Measurements from ENCODE around the gene MDP1.

The MDP1 gene

GRCh38 chr14:24181371-24182077, 34.3 kb downstream of the MDP1 start:
- no peak for DNase-seq (ENCODE audit: low read depth, low spot score)

DNA sequence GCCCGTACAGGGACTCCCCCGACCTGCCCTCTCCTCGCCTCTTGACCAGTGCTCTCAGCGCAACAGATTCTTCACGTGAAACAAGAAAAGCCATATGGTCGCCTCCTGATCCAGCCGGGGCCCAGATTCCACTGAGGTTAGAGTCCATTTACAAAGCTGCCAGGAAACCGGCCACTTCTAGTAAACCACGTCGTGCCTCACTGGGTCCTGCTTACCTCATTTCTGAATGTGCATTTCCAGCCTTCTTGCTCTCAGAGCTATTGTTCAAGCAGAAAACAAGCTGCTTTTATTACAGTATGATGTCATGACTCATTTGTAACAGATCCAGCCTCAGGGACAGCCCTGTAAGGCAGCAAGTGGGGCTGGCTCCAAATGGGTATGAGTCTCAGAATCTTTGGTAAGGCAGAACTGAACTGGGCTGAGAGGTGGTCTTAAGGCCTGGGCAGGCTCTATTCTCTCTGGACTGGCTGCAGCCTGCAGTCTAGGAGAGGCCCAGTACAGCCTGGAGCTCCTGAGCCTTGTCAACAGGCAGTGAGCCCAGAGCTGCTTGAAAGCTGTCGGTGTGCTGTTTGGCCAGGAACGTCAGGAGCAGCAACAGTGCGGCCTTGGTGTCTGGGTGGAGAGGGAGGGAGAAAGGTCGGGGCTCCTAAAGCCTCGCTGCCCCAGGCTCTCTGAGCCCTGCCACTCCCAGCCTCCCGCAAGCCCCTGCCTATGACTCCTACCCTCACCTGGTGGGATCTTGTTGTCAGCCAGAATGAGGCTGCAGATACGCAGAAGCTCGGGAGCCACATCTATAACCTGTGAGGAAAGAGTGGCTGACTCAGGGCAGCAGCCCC, 35.7 kb downstream of the MDP1 start:
- no peak for DNase-seq (ENCODE audit: low read depth, low spot score)

DNA sequence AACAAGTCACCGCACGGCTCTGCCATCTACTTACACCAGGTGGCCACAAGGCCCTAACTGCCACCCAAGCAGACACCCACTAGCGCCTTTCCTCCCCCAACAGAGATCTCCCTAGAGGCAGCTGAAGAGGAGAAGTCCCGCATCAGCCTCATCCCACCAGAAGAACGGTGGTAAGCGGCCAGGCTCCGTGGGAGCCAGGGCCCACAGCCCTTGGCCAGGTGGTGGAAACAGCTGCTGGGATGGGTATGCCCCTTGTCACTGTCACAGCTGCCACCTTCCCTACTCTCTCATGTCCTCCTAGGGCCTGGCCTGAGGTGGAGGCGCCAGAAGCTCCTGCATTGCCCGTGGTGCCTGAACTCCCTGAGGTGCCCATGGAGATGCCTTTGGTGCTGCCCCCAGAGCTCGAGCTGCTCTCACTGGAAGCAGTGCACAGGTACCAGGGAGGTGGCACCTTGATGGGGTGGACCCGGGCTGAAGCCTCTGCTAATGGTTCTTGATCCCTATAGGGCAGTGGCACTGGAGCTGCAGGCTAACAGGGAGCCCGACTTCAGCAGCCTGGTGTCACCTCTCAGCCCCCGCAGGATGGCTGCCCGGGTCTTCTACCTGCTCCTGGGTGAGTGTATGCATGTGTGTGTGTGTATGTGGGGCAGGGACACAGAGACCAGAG, 36.4 kb downstream of the MDP1 start:
- DNase-seq (ENCODE audit: low read depth, low spot score): no peak

DNA sequence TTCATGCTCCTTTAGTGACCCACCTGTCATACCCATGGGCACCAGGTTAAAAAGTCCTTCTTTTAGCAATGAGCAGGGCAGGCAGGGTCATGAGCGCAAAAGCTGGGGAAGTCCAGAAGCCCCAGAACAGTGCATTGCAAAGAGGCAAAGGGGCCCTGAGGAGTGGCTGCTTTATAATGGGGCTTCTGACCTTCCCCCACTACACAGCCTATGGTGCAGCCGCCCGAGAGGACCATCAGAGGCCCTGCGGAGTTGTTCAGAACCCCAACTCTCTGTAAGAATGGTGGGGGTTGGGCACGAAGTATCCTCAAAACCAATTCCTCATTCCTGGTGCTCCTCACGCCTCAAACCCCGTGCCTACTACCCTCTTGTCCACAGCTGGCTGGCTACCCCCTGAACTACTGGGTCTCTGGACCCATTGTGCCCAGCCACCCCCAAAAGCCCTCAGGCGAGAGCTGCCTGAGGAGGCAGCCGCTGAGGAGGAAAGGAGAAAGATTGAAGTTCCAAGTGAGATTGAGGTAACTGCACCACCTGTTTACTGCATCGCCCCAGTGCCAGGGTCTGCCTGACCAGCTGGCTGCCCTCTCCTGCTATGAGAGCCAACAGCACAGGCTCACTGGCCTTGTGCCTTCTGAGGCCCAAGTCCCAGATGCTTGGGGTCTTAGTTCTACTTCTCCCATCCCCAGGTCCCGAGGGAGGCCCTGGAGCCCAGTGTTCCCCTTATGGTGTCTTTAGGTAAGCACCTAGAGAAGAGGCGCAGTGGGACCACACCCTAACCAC, 37.3 kb downstream of the MDP1 start:
- no peak for DNase-seq (ENCODE audit: low read depth, low spot score)

- no peak for DNase-seq (ENCODE audit: low read depth, low spot score)
Measured at GRCh38 chr14:24177891-24178290, 38.0 kb downstream of the MDP1 start.

DNA sequence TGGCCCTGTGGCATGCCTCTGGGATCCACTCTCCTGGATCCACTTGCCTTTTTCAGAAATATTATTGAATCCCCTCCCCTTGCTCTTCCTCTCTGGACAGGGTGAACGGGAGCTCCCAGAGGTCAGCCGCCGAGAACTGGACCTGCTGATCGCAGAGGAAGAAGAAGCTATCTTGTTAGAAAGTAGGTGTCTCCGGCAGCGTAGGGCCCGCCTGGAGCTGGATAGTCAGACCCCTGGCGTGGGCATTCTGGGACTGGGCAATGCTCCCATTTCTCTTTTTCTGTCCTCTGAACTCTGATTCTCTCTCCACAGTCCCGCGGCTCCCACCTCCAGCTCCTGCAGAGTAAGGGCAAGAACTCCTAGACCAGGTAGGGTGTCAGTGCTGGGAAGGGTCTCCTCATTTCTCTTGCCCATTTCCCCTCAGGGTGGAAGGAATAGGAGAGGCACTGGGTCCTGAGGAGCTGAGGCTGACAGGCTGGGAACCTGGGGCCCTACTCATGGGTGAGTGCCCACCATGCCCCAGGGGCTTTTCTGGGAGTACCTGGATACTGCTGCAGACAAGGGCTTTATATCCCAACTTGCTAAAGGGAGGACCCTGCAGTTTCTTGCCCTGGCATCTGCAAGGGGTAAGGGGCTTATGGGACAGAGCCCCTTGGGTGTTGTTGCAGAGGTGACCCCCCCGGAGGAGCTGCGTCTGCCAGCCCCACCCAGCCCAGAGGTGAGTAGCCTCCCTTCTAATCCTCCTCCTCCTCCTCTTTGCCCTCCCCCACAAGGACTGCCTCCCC, 38.6 kb downstream of the MDP1 start:
- no peak for DNase-seq (ENCODE audit: low read depth, low spot score)

DNA sequence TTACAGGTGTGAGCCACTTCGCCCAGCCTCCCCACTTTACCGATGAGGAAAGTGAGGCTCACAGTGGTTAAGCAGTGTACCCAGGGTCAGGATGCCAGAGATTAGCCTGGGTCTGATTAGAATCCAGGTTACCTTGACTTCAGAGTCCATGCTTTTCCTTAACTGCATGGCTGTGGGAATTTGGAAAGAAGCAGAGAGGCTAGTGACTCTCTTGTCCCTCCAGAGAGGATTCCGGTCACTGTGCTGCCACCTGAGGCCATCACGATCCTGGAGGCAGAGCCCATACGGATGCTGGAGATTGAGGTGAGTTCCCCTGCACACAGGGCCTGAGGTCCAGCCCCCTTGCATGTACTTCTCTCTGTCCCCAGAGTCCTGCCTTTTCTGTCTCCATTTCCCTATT, 39.3 kb downstream of the MDP1 start:
- DNase-seq (ENCODE audit: low read depth, low spot score): no peak

GRCh38 chr14:24172871-24173281, 43.0 kb downstream of the MDP1 start:
- no peak for DNase-seq (ENCODE audit: low read depth, low spot score)

DNA sequence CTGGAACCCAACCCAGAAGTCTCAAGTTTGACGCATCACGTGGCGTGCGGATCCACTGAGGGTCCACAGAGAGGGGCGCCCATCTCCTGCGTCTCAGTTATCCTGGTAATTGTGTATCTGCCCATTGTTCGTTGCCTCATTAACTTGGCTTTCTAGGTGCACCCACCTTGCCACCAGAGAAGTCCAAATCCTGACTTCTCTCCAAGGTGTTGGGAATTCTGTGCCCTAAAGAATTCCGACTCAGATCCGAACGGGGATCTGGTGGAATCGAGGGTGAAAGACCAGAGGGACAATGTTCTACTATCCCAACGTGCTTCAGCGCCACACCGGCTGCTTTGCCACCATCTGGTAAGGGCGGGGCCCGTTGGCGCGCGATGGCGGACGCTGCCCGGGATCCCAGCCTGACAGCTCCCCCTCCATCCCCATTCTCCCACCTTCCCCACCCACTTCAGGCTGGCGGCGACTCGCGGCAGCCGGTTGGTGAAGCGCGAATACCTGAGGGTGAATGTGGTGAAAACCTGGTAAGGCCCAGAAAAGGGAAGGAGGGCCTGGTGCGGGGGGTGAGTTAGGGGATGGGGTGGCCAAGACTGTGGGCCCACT, 43.5 kb downstream of the MDP1 start:
- DNase-seq (ENCODE audit: low read depth, low spot score): no peak

DNA sequence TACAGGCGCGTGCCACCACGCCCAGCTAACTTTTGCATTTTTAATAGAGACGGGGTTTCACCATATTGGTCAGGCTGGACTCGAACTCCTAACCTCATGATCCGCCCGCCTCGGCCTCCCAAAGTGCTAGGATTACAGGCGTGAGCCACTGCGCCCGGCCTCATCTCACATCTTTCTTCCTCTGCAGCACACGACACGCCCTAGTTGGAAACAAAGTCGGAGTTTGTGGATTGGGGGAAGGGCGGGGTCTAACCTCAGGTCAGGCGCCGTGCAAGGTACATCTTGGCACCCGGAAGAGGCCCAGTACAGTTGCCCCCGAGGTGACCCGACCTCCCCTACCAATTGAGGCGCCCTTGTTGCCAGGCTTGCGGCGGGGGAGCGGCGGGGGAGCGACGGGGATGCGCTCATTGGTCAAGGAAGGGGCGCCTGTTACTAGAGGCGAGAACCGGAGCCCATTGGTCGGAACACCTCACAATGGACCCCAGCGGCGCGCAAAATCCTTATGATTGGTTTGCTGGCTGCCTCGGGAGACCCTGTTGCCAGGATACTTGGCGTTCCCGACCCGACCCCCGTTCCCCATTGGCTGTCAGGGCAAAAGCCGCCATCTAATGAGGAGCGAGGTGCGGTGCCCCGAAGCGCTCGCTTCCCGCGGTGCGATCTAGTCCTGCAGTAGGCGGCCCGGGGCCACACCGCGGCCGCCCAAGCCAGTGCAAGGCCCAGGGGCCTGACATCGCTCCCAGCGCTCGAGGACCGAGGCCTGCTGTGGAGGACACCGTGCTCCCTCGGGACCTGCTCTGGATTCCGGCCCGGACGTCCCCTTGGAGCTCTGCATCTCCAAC, 44.2 kb downstream of the MDP1 start, which contains the start of gene REC8:
TSS of gene REC8 (plus strand) at position 659 of the 839 bp plus-strand sequence. CDS start 473 bp downstream, outside the sequence.
- peak; percentile 48 for DNase-seq (ENCODE audit: low read depth, low spot score)

DNA sequence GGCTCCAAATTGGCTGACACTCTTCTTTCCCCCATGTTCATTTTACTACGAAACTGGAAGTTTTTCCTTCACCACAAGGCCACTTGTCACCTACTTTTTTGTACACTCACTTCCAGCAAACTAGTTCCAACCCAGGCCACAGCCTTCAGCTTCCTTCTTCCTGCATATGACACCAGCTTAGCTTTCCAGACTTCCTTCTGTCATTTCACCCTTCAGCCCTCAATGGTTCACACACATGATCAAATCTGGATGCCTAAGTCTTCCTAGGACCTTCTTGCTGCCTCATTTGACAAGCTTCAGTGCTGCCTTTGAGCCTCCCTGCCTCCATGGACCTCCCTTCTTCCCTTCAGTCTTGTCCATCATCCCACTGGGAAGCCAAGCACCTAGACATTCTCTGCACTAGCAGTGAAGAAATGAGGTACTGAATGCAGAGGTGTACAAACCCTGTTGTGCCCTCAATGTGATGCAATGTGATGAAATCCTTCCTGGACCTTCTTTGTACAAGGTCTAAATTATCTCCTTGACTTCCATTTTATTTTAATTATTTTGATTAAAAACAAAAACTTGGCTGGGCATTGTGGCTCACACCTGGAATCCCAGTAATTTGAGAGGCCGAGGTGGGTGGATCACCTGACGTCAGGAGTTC, 48.3 kb downstream of the MDP1 start:
- no peak for DNase-seq (ENCODE audit: low read depth, low spot score)

GRCh38 chr14:24165785-24166184, 50.1 kb downstream of the MDP1 start:
- DNase-seq (ENCODE audit: low read depth, low spot score): no peak

GRCh38 chr14:24164518-24164991, 51.3 kb downstream of the MDP1 start:
- no peak for DNase-seq (ENCODE audit: low read depth, low spot score)
